Esophagus (tissue), 2 donors: ENCODE results near the gene OSER1. TPM values are rescaled to one million over a fixed set of nuclear protein-coding genes. Genes with fewer than 3 reads are reported as not detected.

Source experiments
- H3K27ac ChIP-seq, 2 donors: one replicate each; pipeline ENCODE4 v1.5.1; 2013; ENCODE audit warnings: low read depth in 2 of 2, mild to moderate bottlenecking in 2 of 2, inconsistent platforms in 1 of 2, low read length in 1 of 2, moderate library complexity in 1 of 2
- H3K27me3 ChIP-seq, 2 donors: one replicate each; pipeline ENCODE4 v1.6.1; 2013; ENCODE audit warnings: low read length in 2 of 2, control low read depth in 1 of 2, mild to moderate bottlenecking in 1 of 2; ENCODE audit not compliant: insufficient read depth in 2 of 2, control insufficient read depth in 1 of 2
- H3K36me3 ChIP-seq, 2 donors: one replicate each; pipeline ENCODE4 v1.6.1; 2013; ENCODE audit warnings: low read length in 1 of 2; ENCODE audit not compliant: control insufficient read depth in 2 of 2, insufficient read depth in 2 of 2
- H3K4me1 ChIP-seq, 2 donors: one replicate each; pipeline ENCODE4 v1.6.1; 2013; ENCODE audit warnings: low read length in 1 of 2; ENCODE audit not compliant: control insufficient read depth in 2 of 2, insufficient read depth in 2 of 2
- H3K4me3 ChIP-seq, 2 donors: one replicate each; pipeline ENCODE4 v1.5.1; 2013; ENCODE audit warnings: low read length in 2 of 2, mild to moderate bottlenecking in 2 of 2, low read depth in 1 of 2, moderate library complexity in 1 of 2
- H3K9me3 ChIP-seq, 2 donors: one replicate each; pipeline ENCODE4 v1.6.1; 2013; ENCODE audit warnings: mild to moderate bottlenecking in 2 of 2, low read depth in 1 of 2, low read length in 1 of 2, moderate library complexity in 1 of 2; ENCODE audit not compliant: control insufficient read depth in 2 of 2, insufficient read depth in 1 of 2
- WGBS, 2 donors: extraction: QIAGEN DNeasy Blood & Tissue Kit; methylation state at CpG; one replicate each; pipeline ENCODE4 v1.1.7; 2013; 5-methylcytosine and 5-hydroxymethylcytosine counted together
- polyA plus RNA-seq, 2 donors: library from polyadenylated mRNA; stranded (reverse); fragments of 200-250 nt; gene quantifications; one replicate each; pipeline ENCODE4 v1.2.3, GENCODE V29; 2013
- donor health status: healthy with polysubstance abuse.
- donor health status: Bipolar disorder and iron deficiency.

The OSER1 gene
- polyA plus RNA-seq, 2 donors, result 27.6 to 33.7 TPM

GRCh38 chr20:44218446-44218845 lies 7.9 kb upstream of the OSER1 start:
- H3K4me3 ChIP-seq, result no peak overlapping the region
- WGBS, 2 donors, result 60 to 66% methylated on average over 4 of the region's 4 CpGs
- H3K36me3 ChIP-seq, result no peaks in the 10 kb centered on the region
- peaks cover 2 to 3% of the 10 kb centered on the region in 2 donors for H3K4me1 ChIP-seq
- no peak overlapping the region for H3K27ac ChIP-seq
- no peaks in the 10 kb centered on the region for H3K27me3 ChIP-seq
- H3K9me3 ChIP-seq, result no peaks in the 10 kb centered on the region

- Histone ChIP-seq H3K36me3 (no peaks in the 10 kb centered on the region), H3K9me3 (no peaks in the 10 kb centered on the region), H3K27ac (no peak overlapping the region), H3K4me1 (peaks cover 2 to 3% of the 10 kb centered on the region in 2 donors), H3K4me3 (no peak overlapping the region), H3K27me3 (no peaks in the 10 kb centered on the region)
- 37 to 49% methylated on average over 11 of the region's 11 CpGs for WGBS, 2 donors
These were observed 6.9 kb upstream of the OSER1 start for GRCh38 chr20:44217342-44218092.

- no peaks in the 10 kb centered on the region for H3K9me3 ChIP-seq
- 50% methylated on average over 7 of the region's 7 CpGs for WGBS, 2 donors
- H3K27me3 ChIP-seq, result no peaks in the 10 kb centered on the region
- no peak overlapping the region for H3K27ac ChIP-seq
- H3K4me1 ChIP-seq, result peaks cover 0 to 3% of the 10 kb centered on the region in 2 donors
- no peak overlapping the region for H3K4me3 ChIP-seq
- H3K36me3 ChIP-seq, result no peaks in the 10 kb centered on the region
These were observed 4.6 kb upstream of the OSER1 start for GRCh38 chr20:44215125-44215524.

- Histone ChIP-seq H3K27me3 (no peaks in the 10 kb centered on the region), H3K36me3 (no peaks in the 10 kb centered on the region), H3K4me3 (no peak overlapping the region), H3K27ac (no peak overlapping the region), H3K4me1 (no peaks in the 10 kb centered on the region), H3K9me3 (no peaks in the 10 kb centered on the region)
- 59 to 60% methylated on average over 4 of the region's 4 CpGs for WGBS, 2 donors
These were observed 2.2 kb upstream of the OSER1 start for GRCh38 chr20:44212792-44213191.

- H3K4me1 ChIP-seq, result no peaks in the 10 kb centered on the region
- no peaks in the 10 kb centered on the region for H3K9me3 ChIP-seq
- peak overlapping the region; percentile 60 to 87 for H3K4me3 ChIP-seq
- no peaks in the 10 kb centered on the region for H3K36me3 ChIP-seq
- WGBS, 2 donors, result 8 to 9% methylated on average over 24 of the region's 24 CpGs
- no peaks in the 10 kb centered on the region for H3K27me3 ChIP-seq
- peak overlapping the region; percentile 94 to 99 for H3K27ac ChIP-seq
These were observed 837 bp upstream of the OSER1 start for GRCh38 chr20:44211177-44212039.

GRCh38 chr20:44209686-44210405 lies 725 bp downstream of the OSER1 start:
- WGBS, 2 donors, result 1% methylated on average over 31 of the region's 31 CpGs

GRCh38 chr20:44208770-44209169 lies 1.8 kb downstream of the OSER1 start:
- WGBS, 2 donors, result 22% methylated on average over 7 of the region's 7 CpGs
- Histone ChIP-seq H3K36me3 (peaks cover 2 to 3% of the 10 kb centered on the region in 2 donors), H3K4me3 (peak overlapping the region in 1 of 2 donors; percentile 90), H3K27me3 (no peaks in the 10 kb centered on the region), H3K4me1 (peaks cover 0 to 2% of the 10 kb centered on the region in 2 donors), H3K27ac (peak overlapping the region; percentile 21 to 45), H3K9me3 (no peaks in the 10 kb centered on the region)

More at GRCh38 chr20:44209686-44210405, 725 bp downstream of the OSER1 start:
- Histone ChIP-seq H3K4me3 (peak overlapping the region; percentile 70 to 90), H3K4me1 (no peaks in the 10 kb centered on the region), H3K9me3 (no peaks in the 10 kb centered on the region), H3K27me3 (no peaks in the 10 kb centered on the region), H3K36me3 (peaks cover under 1 to 2% of the 10 kb centered on the region in 2 donors), H3K27ac (peak overlapping the region; percentile 97 to 100)

GRCh38 chr20:44208165-44208564 lies 2.4 kb downstream of the OSER1 start:
- H3K4me1 ChIP-seq, result peaks cover 0 to 2% of the 10 kb centered on the region in 2 donors
- WGBS, 2 donors, result 36 to 39% methylated on average over 7 of the region's 7 CpGs
- peaks cover 2 to 3% of the 10 kb centered on the region in 2 donors for H3K36me3 ChIP-seq
- H3K27ac ChIP-seq, result peak overlapping the region in 1 of 2 donors; percentile 50
- no peaks in the 10 kb centered on the region for H3K9me3 ChIP-seq
- no peaks in the 10 kb centered on the region for H3K27me3 ChIP-seq
- peak overlapping the region in 1 of 2 donors; percentile 90 for H3K4me3 ChIP-seq

- Histone ChIP-seq H3K27me3 (no peaks in the 10 kb centered on the region), H3K4me1 (peaks cover 0 to 2% of the 10 kb centered on the region in 2 donors), H3K9me3 (no peaks in the 10 kb centered on the region), H3K27ac (no peak overlapping the region), H3K4me3 (no peak overlapping the region), H3K36me3 (peaks cover 2 to 3% of the 10 kb centered on the region in 2 donors)
- WGBS, 2 donors, result 21 to 38% methylated on average over 3 of the region's 3 CpGs
These were observed 3.3 kb downstream of the OSER1 start for GRCh38 chr20:44207126-44207723.
